Measurements from ENCODE around the gene SERPINF2. TPM values are rescaled to one million over a fixed set of nuclear protein-coding genes. Genes with fewer than 3 reads are reported as not detected.

Gene SERPINF2
- total RNA-seq, 2 donors from 2014 or later = 0.24 TPM; not detected in 1

DNA sequence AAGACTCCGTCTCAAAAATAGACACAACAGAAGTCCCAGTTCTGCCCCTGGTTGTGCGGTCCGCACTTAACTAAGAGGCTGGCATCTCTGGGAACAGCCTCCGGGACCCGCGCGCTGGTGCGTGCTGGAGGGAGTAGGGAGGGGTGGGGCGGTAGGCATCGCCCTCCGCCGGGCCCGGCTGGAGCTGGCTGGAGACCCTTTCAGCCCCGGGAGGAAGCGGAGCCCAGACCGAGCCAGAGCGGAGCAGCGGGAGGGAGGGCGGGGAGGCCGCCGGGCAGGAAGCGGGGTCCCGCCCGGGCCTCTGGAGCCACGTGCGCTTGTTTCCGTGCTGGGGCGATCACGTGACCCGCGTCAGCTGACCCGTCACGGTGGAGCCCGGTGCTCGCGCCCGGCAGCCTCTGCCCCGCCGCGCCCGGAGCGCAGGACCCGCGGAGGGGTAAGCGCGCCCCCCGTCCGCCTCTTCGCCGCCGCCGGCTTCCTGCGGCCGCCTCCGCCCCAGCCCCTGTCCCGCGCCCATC lies 18.3 kb upstream of the SERPINF2 start, which contains the start of gene WDR81:
TSS of gene WDR81 (plus strand) at position 354 of the 518 bp plus-strand sequence. CDS start 256 bp downstream, outside the sequence.
- DNase-seq (ENCODE audit: low spot score) (peak; percentile 90), ATAC-seq (peak; percentile 86 to 90)
- H3K9me3 Mint-ChIP-seq = no peaks in the 10 kb centered on the region
- no peaks in the 10 kb centered on the region for H3K27me3 Mint-ChIP-seq
- H3K4me3 Mint-ChIP-seq = peak within 1 kb of the TSS; percentile 80
- peak within 1 kb of the TSS; percentile 89 to 94 for H3K27ac Mint-ChIP-seq
- no peaks in the 10 kb centered on the region for H3K36me3 Mint-ChIP-seq
- H3K4me1 Mint-ChIP-seq (ENCODE audit: low read depth in 2 of 2) = peaks cover 22 to 28% of the 10 kb centered on the region in 2 donors

DNA sequence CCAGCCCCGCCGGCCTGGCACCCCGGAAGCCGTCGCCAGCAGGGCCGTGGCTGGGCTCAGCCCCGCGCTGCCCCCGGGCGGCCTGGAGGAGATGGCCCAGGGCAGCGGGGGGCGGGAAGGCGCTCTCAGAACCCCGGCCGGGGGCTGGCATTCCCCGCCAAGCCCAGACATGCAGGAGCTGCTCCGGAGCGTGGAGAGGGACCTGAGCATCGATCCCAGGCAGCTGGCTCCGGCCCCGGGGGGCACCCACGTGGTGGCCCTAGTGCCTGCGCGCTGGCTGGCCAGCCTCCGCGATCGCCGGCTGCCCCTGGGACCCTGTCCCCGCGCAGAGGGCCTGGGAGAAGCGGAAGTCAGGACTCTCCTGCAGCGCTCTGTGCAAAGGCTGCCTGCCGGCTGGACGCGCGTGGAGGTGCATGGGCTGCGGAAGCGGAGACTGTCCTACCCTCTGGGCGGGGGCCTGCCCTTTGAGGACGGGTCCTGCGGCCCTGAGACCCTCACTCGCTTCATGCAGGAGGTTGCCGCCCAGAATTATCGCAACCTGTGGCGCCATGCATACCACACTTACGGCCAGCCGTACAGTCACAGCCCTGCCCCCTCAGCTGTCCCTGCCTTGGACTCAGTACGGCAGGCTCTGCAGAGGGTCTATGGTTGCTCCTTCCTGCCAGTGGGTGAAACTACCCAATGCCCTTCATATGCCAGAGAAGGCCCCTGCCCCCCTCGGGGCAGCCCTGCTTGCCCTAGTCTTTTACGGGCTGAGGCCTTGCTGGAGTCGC lies 17.6 kb upstream of the SERPINF2 start:
- H3K27me3 Mint-ChIP-seq = no peaks in the 10 kb centered on the region
- H3K9me3 Mint-ChIP-seq = no peaks in the 10 kb centered on the region
- H3K36me3 Mint-ChIP-seq = no peaks in the 10 kb centered on the region
- peaks cover 27 to 32% of the 10 kb centered on the region in 2 donors for H3K4me1 Mint-ChIP-seq (ENCODE audit: low read depth in 2 of 2)
- ATAC-seq (peak; percentile 76 to 85), DNase-seq (ENCODE audit: low spot score) (peak; percentile 55)
- peak overlapping the region; percentile 73 for H3K4me3 Mint-ChIP-seq
- peak overlapping the region; percentile 58 to 63 for H3K27ac Mint-ChIP-seq

GRCh38 chr17:1725642-1726511 lies 16.8 kb upstream of the SERPINF2 start:
- Mint-ChIP-seq H3K36me3 (no peaks in the 10 kb centered on the region), H3K4me3 (peak overlapping the region; percentile 73), H3K27ac (peak overlapping the region; percentile 58 to 63), H3K9me3 (no peaks in the 10 kb centered on the region), H3K27me3 (no peaks in the 10 kb centered on the region), H3K4me1 (ENCODE audit: low read depth in 2 of 2) (peaks cover 25 to 28% of the 10 kb centered on the region in 2 donors)
- no peak for ATAC-seq
- DNase-seq (ENCODE audit: low spot score) = peak; percentile 62

DNA sequence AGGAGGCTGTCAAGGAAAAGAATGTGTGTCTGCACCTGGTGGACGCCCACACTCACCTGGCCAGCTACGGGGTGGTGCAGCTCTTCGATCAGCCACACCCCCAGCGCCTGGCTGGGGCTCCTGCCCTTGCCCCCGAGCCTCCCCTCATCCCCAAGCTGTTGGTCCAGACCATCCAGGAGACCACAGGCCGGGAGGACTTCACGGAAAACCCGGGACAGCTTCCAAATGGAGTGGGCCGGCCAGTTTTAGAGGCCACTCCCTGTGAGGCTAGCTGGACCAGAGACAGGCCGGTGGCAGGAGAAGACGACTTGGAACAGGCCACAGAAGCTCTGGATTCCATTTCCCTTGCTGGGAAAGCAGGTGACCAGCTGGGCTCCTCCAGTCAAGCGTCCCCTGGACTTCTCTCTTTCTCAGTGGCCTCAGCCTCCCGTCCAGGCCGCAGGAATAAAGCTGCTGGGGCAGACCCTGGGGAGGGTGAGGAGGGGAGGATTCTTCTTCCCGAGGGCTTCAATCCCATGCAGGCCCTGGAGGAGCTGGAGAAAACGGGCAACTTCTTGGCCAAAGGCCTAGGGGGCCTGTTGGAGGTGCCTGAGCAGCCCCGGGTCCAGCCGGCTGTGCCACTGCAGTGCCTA lies 15.9 kb upstream of the SERPINF2 start:
- Mint-ChIP-seq H3K27ac (no peak overlapping the region), H3K36me3 (no peaks in the 10 kb centered on the region), H3K9me3 (no peaks in the 10 kb centered on the region), H3K4me3 (no peak overlapping the region), H3K27me3 (no peaks in the 10 kb centered on the region), H3K4me1 (ENCODE audit: low read depth in 2 of 2) (peaks cover 24 to 26% of the 10 kb centered on the region in 2 donors)
- no peak for ATAC-seq
- peak; percentile 55 for DNase-seq (ENCODE audit: low spot score)

DNA sequence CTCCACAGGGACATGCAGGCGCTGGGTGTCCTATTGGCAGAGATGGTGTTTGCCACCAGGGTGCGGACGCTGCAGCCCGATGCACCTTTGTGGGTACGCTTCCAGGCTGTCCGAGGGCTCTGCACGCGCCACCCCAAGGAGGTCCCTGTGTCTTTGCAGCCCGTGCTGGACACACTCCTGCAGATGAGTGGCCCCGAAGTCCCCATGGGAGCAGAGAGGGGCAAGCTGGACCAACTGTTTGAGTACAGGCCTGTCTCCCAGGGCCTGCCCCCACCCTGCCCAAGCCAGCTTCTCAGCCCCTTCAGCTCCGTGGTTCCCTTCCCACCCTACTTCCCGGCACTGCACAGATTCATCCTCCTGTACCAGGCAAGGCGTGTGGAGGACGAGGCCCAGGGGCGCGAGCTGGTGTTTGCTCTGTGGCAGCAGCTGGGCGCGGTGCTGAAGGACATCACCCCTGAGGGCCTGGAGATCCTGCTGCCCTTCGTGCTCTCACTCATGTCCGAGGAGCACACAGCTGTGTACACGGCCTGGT lies 15.3 kb upstream of the SERPINF2 start:
- H3K4me3 Mint-ChIP-seq = no peak overlapping the region
- H3K9me3 Mint-ChIP-seq = no peaks in the 10 kb centered on the region
- H3K36me3 Mint-ChIP-seq = no peaks in the 10 kb centered on the region
- DNase-seq (ENCODE audit: low spot score) = peak; percentile 48
- ATAC-seq = no peak
- H3K27me3 Mint-ChIP-seq = no peaks in the 10 kb centered on the region
- H3K4me1 Mint-ChIP-seq (ENCODE audit: low read depth in 2 of 2) = peaks cover 24 to 26% of the 10 kb centered on the region in 2 donors
- no peak overlapping the region for H3K27ac Mint-ChIP-seq

- no peaks in the 10 kb centered on the region for H3K9me3 Mint-ChIP-seq
- no peak overlapping the region for H3K27ac Mint-ChIP-seq
- no peak for ATAC-seq
- H3K4me3 Mint-ChIP-seq = no peak overlapping the region
- no peaks in the 10 kb centered on the region for H3K27me3 Mint-ChIP-seq
- H3K36me3 Mint-ChIP-seq = no peaks in the 10 kb centered on the region
- H3K4me1 Mint-ChIP-seq (ENCODE audit: low read depth in 2 of 2) = peaks cover 21% of the 10 kb centered on the region in 2 donors
- peak; percentile 57 for DNase-seq (ENCODE audit: low spot score)
These were observed 14.6 kb upstream of the SERPINF2 start for GRCh38 chr17:1727876-1728630.

GRCh38 chr17:1729966-1730325 lies 12.7 kb upstream of the SERPINF2 start:
- H3K36me3 Mint-ChIP-seq = no peaks in the 10 kb centered on the region
- H3K4me1 Mint-ChIP-seq (ENCODE audit: low read depth in 2 of 2) = peaks cover 19 to 24% of the 10 kb centered on the region in 2 donors
- no peak for DNase-seq (ENCODE audit: low spot score)
- H3K9me3 Mint-ChIP-seq = no peaks in the 10 kb centered on the region
- no peaks in the 10 kb centered on the region for H3K27me3 Mint-ChIP-seq
- no peak overlapping the region for H3K4me3 Mint-ChIP-seq
- H3K27ac Mint-ChIP-seq = peak overlapping the region; percentile 50 to 68
- peak in 1 of 2 donors; percentile 2 for ATAC-seq

DNA sequence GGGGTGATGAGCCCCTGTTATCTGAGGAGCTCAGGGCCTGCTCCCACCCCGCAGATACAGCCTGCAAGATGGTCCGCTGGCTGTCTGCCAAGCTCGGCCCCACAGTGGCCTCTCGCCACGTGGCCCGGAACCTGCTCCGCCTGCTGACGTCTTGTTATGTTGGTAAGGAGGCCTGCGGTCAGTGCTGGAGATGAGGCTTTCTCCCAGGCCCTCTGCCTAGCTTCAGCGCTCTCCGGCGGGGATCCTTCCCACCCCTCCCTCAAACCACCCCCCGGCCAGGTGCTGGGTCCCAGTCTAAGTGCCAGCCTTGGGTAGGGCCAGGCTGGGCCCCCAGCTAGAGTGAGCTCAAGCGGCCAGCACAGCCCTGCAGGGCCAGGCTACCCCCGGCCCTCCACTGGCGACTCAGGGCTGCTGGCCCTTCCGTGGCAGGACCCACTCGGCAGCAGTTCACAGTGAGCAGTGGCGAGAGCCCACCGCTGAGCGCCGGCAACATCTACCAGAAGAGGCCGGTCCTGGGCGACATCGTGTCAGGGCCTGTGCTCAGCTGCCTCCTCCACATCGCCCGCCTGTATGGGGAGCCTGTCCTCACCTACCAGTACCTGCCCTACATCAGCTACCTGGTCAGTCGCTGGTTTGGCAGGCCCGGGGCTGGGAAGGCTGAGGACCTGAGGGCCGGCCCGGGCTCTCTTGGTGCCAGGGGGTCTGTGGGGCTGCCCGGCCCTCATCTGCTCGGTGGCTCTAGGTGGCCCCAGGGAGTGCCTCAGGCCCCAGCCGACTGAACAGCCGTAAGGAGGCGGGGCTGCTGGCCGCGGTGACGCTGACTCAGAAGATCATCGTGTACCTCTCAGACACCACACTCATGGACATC lies 12.1 kb upstream of the SERPINF2 start:
- Mint-ChIP-seq H3K4me3 (no peak overlapping the region), H3K9me3 (no peaks in the 10 kb centered on the region), H3K4me1 (ENCODE audit: low read depth in 2 of 2) (peaks cover 16 to 21% of the 10 kb centered on the region in 2 donors), H3K36me3 (no peaks in the 10 kb centered on the region), H3K27ac (no peak overlapping the region), H3K27me3 (no peaks in the 10 kb centered on the region)
- peak; percentile 24 to 37 for ATAC-seq
- DNase-seq (ENCODE audit: low spot score) = no peak

GRCh38 chr17:1731194-1731506 lies 11.5 kb upstream of the SERPINF2 start:
- no peak for ATAC-seq
- H3K27me3 Mint-ChIP-seq = no peaks in the 10 kb centered on the region
- H3K4me1 Mint-ChIP-seq (ENCODE audit: low read depth in 2 of 2) = peaks cover 12 to 19% of the 10 kb centered on the region in 2 donors
- H3K4me3 Mint-ChIP-seq = no peak overlapping the region
- no peaks in the 10 kb centered on the region for H3K36me3 Mint-ChIP-seq
- no peak overlapping the region for H3K27ac Mint-ChIP-seq
- DNase-seq (ENCODE audit: low spot score) = no peak
- no peaks in the 10 kb centered on the region for H3K9me3 Mint-ChIP-seq

- Mint-ChIP-seq H3K4me1 (ENCODE audit: low read depth in 2 of 2) (peaks cover 12 to 22% of the 10 kb centered on the region in 2 donors), H3K27ac (no peak overlapping the region), H3K9me3 (no peaks in the 10 kb centered on the region), H3K36me3 (no peaks in the 10 kb centered on the region), H3K27me3 (no peaks in the 10 kb centered on the region), H3K4me3 (no peak overlapping the region)
- ATAC-seq = no peak
- no peak for DNase-seq (ENCODE audit: low spot score)
These were observed 10.3 kb upstream of the SERPINF2 start for GRCh38 chr17:1732241-1732832.

DNA sequence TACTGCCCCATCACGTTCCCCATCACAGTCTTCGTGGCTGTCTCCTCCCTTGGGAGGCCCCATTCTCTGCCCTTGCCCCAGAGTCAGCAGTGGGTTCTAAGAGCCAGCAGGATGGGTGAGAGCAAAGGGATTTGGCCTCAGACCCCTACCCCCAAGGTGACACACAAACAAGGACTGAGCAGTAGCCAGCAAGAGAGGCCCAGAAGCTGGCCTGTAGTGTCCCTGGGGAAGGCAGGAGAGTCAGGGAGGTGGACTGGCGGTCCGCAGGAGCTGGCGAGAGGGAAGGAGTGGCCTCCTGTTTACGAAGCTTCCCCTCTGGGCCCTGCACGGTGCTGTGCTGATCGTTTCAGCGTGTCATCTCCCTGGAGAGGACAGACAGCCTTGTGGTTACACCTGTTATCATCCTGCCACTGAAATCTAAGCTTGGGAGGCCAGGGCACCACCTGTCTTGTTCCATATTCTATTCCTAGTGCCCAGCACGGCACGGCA lies 9.8 kb upstream of the SERPINF2 start:
- H3K27me3 Mint-ChIP-seq = no peaks in the 10 kb centered on the region
- no peak for ATAC-seq
- H3K27ac Mint-ChIP-seq = no peak overlapping the region
- DNase-seq (ENCODE audit: low spot score) = no peak
- H3K4me1 Mint-ChIP-seq (ENCODE audit: low read depth in 2 of 2) = peaks cover 12 to 22% of the 10 kb centered on the region in 2 donors
- H3K4me3 Mint-ChIP-seq = no peak overlapping the region
- H3K36me3 Mint-ChIP-seq = no peaks in the 10 kb centered on the region
- H3K9me3 Mint-ChIP-seq = no peaks in the 10 kb centered on the region

DNA sequence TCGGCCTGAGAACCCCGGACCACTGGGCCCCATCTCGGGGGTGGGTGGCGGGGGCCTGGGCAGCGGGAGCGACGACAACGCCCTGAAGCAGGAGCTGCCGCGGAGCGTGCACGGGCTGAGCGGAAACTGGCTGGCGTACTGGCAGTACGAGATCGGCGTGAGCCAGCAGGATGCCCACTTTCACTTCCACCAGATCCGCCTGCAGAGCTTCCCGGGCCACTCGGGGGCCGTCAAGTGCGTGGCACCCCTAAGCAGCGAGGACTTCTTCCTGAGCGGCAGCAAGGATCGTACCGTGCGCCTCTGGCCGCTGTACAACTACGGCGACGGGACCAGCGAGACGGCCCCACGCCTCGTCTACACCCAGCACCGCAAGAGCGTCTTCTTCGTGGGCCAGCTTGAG lies 8.9 kb upstream of the SERPINF2 start:
- H3K36me3 Mint-ChIP-seq = no peaks in the 10 kb centered on the region
- ATAC-seq (no peak), DNase-seq (ENCODE audit: low spot score) (no peak)
- no peaks in the 10 kb centered on the region for H3K9me3 Mint-ChIP-seq
- H3K4me3 Mint-ChIP-seq = no peak overlapping the region
- H3K4me1 Mint-ChIP-seq (ENCODE audit: low read depth in 2 of 2) = peaks cover 7 to 17% of the 10 kb centered on the region in 2 donors
- no peak overlapping the region for H3K27ac Mint-ChIP-seq
- H3K27me3 Mint-ChIP-seq = no peaks in the 10 kb centered on the region

All from natural killer cell treated with Interleukin-12 subunit alpha and Interleukin-12 subunit beta and Interleukin-15 and Interleukin-18, amount 100 ng/mL, for 72 hours (primary cell).